HFFc6 (cell line): ENCODE measurements around the gene RAB11FIP3. TPM values are rescaled to one million over a fixed set of nuclear protein-coding genes. Genes with fewer than 3 reads are reported as not detected.
"Not testable (repeated sequence)": the region's sequence is repeated elsewhere in the genome, so short reads cannot be mapped to it uniquely, and the experiment has no call there.

Experiments used
- DNase-seq: peaks from one replicate; pipeline ENCODE4 v3.0.0-alpha.2; 2018
- H3K27ac Mint-ChIP-seq: 2 replicates; pipeline ENCODE4 v1.8.0; 2020; ENCODE audit warnings: mild to moderate bottlenecking, mixed read lengths
- H3K27me3 Mint-ChIP-seq: 2 replicates; pipeline ENCODE4 v1.8.0; 2021; ENCODE audit warnings: mild to moderate bottlenecking, moderate library complexity, mixed read lengths; ENCODE audit not compliant: insufficient read depth
- H3K36me3 Mint-ChIP-seq: 2 replicates; pipeline ENCODE4 v1.8.0; 2021; ENCODE audit warnings: low read depth, mixed read lengths
- H3K4me1 Mint-ChIP-seq: 2 replicates; pipeline ENCODE4 v1.8.0; 2020; ENCODE audit warnings: low read depth, mixed read lengths
- H3K4me3 Mint-ChIP-seq: 2 replicates; pipeline ENCODE4 v1.8.0; 2020; ENCODE audit warnings: mild to moderate bottlenecking, moderate library complexity, mixed read lengths
- H3K9me3 Mint-ChIP-seq: 2 replicates; pipeline ENCODE4 v1.8.0; 2020; ENCODE audit warnings: mild to moderate bottlenecking, mixed read lengths
- total RNA-seq, 6 experiments: library from RNA; stranded (reverse); fragmentation: NEBNext Ultra II Directional; extraction: Animal tissue kit (Norgen Biotek cat#: 25700); gene quantifications; 2 replicates in 1 of 6; 3 replicates in 5 of 6; pipeline ENCODE4 v1.2.3, GENCODE V29; 2021
- TF ChIP-seq, protein P1 (sequence below): fragments of 200-600 bp; sonication (generic); IDR thresholded peaks from 2 replicates; pipeline ENCODE4 v1.5.0; 2021; ENCODE audit warnings: antibody characterized with exemption, mild to moderate bottlenecking

The RAB11FIP3 gene
- total RNA-seq, 6 experiments from 2014 or later = 30.3 to 36.9 (median 33.9) TPM

DNA sequence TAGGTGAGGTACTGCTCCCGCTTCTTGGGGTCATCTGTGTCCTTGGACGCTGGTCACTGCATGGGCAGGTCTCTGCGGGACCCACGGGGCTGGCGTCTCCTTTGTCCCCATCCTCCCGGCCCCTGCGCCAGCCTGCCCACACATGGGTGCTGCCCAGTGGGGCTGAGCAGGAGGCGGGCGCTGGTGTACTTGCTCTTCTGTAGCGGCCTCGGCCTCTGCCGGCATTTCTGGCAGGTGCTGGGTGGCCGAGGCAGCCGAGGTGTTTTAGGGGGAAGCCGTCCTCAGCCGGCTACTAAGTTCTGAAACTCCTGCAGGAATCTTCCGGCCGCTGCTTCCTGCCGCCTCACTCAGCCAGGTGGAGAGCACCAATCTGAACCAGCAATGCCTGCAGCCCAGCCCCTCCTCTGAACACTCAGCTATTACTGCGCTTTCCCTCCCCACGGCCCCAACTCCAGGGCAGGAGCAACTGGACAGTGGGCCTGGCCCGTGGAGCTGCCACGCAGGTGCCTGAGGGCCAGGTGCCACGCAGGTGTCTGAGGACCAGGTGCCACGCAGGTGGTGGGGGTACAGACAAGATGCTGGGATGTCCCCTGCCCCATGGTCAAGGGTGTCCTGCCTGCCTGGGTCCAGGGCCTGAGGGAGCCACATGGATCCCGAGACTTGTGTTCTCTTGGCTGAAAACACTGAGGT lies 13.7 kb upstream of the RAB11FIP3 start:
- TF ChIP-seq, protein P1, sequence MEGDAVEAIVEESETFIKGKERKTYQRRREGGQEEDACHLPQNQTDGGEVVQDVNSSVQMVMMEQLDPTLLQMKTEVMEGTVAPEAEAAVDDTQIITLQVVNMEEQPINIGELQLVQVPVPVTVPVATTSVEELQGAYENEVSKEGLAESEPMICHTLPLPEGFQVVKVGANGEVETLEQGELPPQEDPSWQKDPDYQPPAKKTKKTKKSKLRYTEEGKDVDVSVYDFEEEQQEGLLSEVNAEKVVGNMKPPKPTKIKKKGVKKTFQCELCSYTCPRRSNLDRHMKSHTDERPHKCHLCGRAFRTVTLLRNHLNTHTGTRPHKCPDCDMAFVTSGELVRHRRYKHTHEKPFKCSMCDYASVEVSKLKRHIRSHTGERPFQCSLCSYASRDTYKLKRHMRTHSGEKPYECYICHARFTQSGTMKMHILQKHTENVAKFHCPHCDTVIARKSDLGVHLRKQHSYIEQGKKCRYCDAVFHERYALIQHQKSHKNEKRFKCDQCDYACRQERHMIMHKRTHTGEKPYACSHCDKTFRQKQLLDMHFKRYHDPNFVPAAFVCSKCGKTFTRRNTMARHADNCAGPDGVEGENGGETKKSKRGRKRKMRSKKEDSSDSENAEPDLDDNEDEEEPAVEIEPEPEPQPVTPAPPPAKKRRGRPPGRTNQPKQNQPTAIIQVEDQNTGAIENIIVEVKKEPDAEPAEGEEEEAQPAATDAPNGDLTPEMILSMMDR = no peak
- Mint-ChIP-seq H3K27me3 (peaks cover 2% of the 10 kb centered on the region; the same call in 1 of the 2 replicates), H3K4me1 (no peaks in the 10 kb centered on the region), H3K9me3 (no peaks in the 10 kb centered on the region), H3K27ac (no peak overlapping the region), H3K4me3 (no peak overlapping the region), H3K36me3 (no peaks in the 10 kb centered on the region; the same call in 1 of the 2 replicates)
- no peak for DNase-seq

DNA sequence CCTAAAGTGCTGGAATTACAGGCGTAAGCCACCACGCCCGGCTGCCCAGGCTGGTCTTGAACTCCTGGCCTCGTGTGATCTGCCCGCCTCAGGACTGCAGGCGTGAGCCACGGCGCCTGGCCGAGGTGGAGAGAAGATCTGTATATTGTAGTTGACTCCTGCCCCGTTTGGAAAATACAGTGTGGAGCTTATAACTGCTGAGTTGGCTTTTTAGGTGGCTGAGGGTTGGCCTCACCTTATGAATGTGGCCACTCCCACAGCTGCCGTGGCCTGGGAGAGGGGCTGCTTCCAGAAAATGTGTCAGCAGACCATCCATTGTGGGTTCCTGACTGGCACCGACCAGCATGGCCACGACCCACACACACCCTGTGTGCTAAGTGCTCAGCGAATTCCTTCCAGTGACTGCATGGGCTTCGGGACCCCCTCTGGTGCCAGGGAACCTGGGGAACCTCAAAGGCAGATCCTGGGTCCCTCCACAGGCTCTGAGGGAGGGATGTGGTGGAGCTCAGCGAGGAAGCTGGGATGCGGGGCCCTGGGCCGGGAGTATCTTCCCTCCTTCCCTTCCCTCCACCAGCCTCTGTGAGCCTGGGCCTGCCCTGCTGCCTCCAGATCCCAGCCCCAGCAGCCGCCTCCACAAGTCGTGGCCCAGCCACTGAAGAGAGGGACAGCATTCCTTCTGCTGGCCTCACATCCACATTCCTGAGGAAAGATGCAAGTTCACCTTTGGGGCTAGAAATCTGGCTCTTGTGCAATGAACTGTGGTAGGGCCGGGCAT lies 10.9 kb upstream of the RAB11FIP3 start:
- no peaks in the 10 kb centered on the region for H3K9me3 Mint-ChIP-seq
- DNase-seq = no peak
- H3K27ac Mint-ChIP-seq = no peak overlapping the region
- H3K27me3 Mint-ChIP-seq = peaks cover 4% of the 10 kb centered on the region; the same call in 1 of the 2 replicates
- TF ChIP-seq, protein P1 = no peak
- H3K36me3 Mint-ChIP-seq = no peaks in the 10 kb centered on the region; the same call in 1 of the 2 replicates
- no peaks in the 10 kb centered on the region for H3K4me1 Mint-ChIP-seq
- H3K4me3 Mint-ChIP-seq = no peak overlapping the region

DNA sequence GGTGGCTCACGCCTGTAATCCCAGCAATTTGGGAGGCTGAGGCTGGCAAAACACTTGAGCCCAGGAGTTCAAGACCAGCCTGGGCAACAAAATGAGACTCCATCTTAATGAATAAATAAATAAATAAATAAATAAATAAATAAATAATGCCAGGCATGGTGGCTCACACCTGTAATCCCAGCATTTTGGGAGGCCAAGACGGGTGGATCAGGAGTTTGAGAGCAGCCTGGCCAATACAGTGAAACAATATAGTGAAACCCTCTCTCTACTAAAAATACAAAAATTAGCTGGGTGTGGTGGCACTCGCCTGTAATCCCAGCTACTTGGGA lies 10.3 kb upstream of the RAB11FIP3 start:
- not testable (repeated sequence) for DNase-seq, H3K4me3 Mint-ChIP-seq, H3K27ac Mint-ChIP-seq, H3K4me1 Mint-ChIP-seq, H3K36me3 Mint-ChIP-seq, H3K9me3 Mint-ChIP-seq, H3K27me3 Mint-ChIP-seq

DNA sequence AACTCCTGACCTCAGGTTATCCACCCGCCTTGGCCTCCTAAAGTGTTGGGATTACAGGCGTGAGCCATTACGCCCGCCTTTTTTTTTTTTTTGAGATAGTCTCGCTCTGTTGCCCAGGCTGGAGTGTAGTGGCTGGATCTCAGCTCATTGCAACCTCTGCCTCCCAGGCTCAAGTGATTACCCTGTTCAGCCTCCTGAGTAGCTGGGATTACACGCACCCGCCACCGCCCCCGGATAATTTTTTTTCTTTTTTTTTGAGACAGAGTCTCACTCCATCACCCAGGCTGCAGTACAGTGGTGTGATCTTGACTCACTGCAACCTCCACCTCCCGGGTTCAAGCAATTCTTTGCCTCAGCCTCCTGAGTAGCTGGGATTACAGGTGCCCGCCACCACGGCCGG lies 3.3 kb upstream of the RAB11FIP3 start:
- not testable (repeated sequence) for H3K27ac Mint-ChIP-seq, H3K36me3 Mint-ChIP-seq, H3K4me3 Mint-ChIP-seq, H3K27me3 Mint-ChIP-seq, DNase-seq, H3K9me3 Mint-ChIP-seq
- H3K4me1 Mint-ChIP-seq = peaks cover 21% of the 10 kb centered on the region

DNA sequence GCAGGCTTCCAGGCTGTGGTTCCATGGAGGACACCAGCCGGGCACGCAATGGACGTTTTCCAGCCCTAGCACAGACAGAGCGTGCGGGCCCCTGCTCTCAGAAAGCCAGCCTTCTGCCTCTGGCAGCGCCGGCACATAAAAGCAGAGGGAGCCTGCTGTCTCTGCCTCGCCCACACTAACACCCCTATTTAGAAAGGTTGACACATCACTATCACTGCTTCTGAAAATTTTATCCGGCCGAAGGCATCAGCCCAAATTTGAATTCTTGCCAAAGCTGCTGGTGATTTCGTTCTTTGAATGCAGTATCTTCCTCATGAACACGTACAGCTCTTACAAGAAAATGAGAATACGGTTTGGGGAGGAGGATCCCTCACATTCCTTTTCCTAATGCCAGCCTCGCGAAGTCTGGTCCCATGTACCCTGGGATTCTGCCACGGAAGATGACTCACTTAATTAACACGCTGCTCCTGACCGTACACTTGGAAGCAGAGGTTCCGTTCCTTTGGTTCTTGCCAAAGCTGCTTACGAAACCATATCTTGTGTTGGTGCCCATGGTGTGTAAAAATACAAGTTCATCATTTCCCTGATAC lies 1.3 kb upstream of the RAB11FIP3 start:
- H3K36me3 Mint-ChIP-seq = no peaks in the 10 kb centered on the region
- H3K27me3 Mint-ChIP-seq = 0 out of 2 replicates have a peak, but pooled peaks cover 2% of the 10 kb centered on the region
- H3K4me3 Mint-ChIP-seq = peak overlapping the region; percentile 84
- DNase-seq = peak; percentile 98
- TF ChIP-seq, protein P1 = no peak
- H3K27ac Mint-ChIP-seq = peak overlapping the region; percentile 96
- peaks cover 38% of the 10 kb centered on the region for H3K4me1 Mint-ChIP-seq
- H3K9me3 Mint-ChIP-seq = no peaks in the 10 kb centered on the region

DNA sequence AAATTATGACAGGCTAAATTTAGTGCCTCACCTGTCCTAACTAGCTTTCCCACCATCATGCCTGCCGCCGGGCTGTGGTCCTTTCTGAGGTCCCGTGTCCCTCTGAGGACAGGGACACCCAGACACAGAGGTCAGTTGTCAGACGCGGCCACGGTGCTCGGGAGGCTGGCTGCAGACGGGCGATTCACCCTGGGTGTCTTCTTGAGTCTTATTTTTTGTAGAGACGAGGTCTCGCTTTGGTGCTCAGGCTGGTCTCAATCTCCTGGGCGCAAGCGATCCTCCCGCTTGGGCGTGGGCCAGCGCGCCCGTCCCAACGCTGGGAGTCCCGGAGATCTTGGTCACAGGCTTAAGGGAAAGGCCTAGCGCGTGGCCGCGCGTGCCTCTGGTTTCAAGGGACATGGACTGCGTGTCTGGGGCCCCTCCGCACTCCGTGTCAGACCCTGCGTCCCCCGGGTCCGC lies 797 bp upstream of the RAB11FIP3 start:
- H3K4me1 Mint-ChIP-seq = peaks cover 38% of the 10 kb centered on the region
- H3K27ac Mint-ChIP-seq = peak overlapping the region; percentile 96
- H3K27me3 Mint-ChIP-seq = 0 out of 2 replicates have a peak, but pooled peaks cover under 1% of the 10 kb centered on the region
- DNase-seq = peak; percentile 23
- no peaks in the 10 kb centered on the region for H3K36me3 Mint-ChIP-seq
- H3K4me3 Mint-ChIP-seq = peak overlapping the region; percentile 84
- TF ChIP-seq, protein P1 = no peak
- no peaks in the 10 kb centered on the region for H3K9me3 Mint-ChIP-seq
